Measurements from ENCODE around the gene DNAAF5. TPM values are rescaled to one million over a fixed set of nuclear protein-coding genes. Genes with fewer than 3 reads are reported as not detected.
A peak's percentile ranks its signal among the peaks of the same experiment; 100 is the strongest.

Gene DNAAF5
- total and polyA plus RNA-seq, 2 of the 13 experiments (the other 11 are each of a cell fraction or from before 2014, with no cell fraction given): 11.9 to 21.5 TPM

GRCh38 chr7:727104-727805 is 756 bp downstream of the DNAAF5 start, which contains the start of gene PRKAR1B (continued):
- TF ChIP-seq ONECUT2 (CRISPR knock-in tag; IDR thresholded peaks at IDR 0.05): no peak
- TF ChIP-seq ARID5B (CRISPR knock-in tag; IDR thresholded peaks at IDR 0.05): no peak
- TF ChIP-seq FOXO1 (CRISPR knock-in tag; IDR thresholded peaks at IDR 0.05): no peak
- TF ChIP-seq ZNF687 (CRISPR knock-in tag; IDR thresholded peaks at IDR 0.05): peak; percentile 30; the same call in 1 of the 2 replicates
- no peak for TF ChIP-seq TEAD3 (CRISPR knock-in tag; optimal IDR thresholded peaks at IDR 0.05; ENCODE audit: borderline replicate concordance)
- no peak for TF ChIP-seq NCOR1 (IDR thresholded peaks at IDR 0.05; ENCODE audit: borderline replicate concordance, low read length)
- no peak for TF ChIP-seq ZNF562 (CRISPR knock-in tag; IDR thresholded peaks at IDR 0.05; ENCODE audit: borderline replicate concordance)
- TF ChIP-seq ZBTB34 (CRISPR knock-in tag; IDR thresholded peaks at IDR 0.05): no peak
- TF ChIP-seq HNRNPUL1 (IDR thresholded peaks at IDR 0.05; ENCODE audit: low read depth, low read length): no peak
- TF ChIP-seq FOXA3 (CRISPR knock-in tag; IDR thresholded peaks at IDR 0.05): no peak
- no peak for TF ChIP-seq RELA (CRISPR knock-in tag; IDR thresholded peaks at IDR 0.05)
- TF ChIP-seq ZBTB33 (CRISPR knock-in tag; IDR thresholded peaks at IDR 0.05): no peak
- peak; percentile 32; the same call in 1 of the 2 replicates for TF ChIP-seq MNT (IDR thresholded peaks at IDR 0.05)
- no peak for TF ChIP-seq NFKBIZ (CRISPR knock-in tag; IDR thresholded peaks at IDR 0.05)
- TF ChIP-seq ZNF432 (CRISPR knock-in tag; IDR thresholded peaks at IDR 0.05; ENCODE audit: borderline replicate concordance): no peak
- TF ChIP-seq ZNF737 (CRISPR knock-in tag; IDR thresholded peaks at IDR 0.05; ENCODE audit: borderline replicate concordance): no peak
- no peak for TF ChIP-seq KAT8 (CRISPR knock-in tag; IDR thresholded peaks at IDR 0.05)

Measured in HepG2 (cell line).